Measurements from ENCODE around the gene PTPRK.

- TF ChIP-seq POLR2A (IDR thresholded peaks at IDR 0.05): no peak
- TF ChIP-seq CTCF (IDR thresholded peaks at IDR 0.05): no peak
Measured at GRCh38 chr6:127946388-127946787, 574.0 kb downstream of the PTPRK start.

Measured in lower leg skin (tissue), 3 donors.